Measurements from ENCODE around the gene PHYH. TPM values are rescaled to one million over a fixed set of nuclear protein-coding genes. Genes with fewer than 3 reads are reported as not detected.
"Not testable (repeated sequence)": the region's sequence is repeated elsewhere in the genome, so short reads cannot be mapped to it uniquely, and the experiment has no call there.

Gene PHYH
- total RNA-seq, 1 donor from 2014 or later = 5.3 TPM

DNA sequence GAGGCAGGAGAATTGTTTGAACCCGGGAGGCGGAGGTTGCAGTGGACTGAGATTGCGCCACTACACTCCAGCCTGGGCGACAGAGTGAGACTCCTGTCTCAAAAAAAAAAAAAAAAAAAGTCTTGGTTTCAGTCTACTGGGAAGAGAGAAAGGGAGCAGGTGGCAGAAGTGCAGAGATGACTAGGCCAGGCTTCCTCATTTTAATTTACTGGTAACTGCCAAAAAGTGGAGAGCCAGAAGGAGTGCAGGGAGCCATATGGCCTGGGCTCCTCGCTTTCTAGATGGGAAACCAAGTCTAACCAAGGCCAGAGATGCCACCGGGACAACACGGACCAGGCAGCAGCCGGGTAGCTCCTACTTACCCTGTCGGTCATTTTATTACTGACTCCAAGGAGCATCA lies 36.0 kb upstream of the PHYH start:
- DNase-seq (ENCODE audit: low read depth) = no peak
- H3K27me3 ChIP-seq (ENCODE audit: control insufficient read depth, insufficient read depth, low read length) = no peaks in the 10 kb centered on the region
- H3K36me3 ChIP-seq (ENCODE audit: control insufficient read depth, insufficient read depth, low read length) = peaks cover 5% of the 10 kb centered on the region
- FAIRE-seq = no peak
- TF ChIP-seq, protein P1, sequence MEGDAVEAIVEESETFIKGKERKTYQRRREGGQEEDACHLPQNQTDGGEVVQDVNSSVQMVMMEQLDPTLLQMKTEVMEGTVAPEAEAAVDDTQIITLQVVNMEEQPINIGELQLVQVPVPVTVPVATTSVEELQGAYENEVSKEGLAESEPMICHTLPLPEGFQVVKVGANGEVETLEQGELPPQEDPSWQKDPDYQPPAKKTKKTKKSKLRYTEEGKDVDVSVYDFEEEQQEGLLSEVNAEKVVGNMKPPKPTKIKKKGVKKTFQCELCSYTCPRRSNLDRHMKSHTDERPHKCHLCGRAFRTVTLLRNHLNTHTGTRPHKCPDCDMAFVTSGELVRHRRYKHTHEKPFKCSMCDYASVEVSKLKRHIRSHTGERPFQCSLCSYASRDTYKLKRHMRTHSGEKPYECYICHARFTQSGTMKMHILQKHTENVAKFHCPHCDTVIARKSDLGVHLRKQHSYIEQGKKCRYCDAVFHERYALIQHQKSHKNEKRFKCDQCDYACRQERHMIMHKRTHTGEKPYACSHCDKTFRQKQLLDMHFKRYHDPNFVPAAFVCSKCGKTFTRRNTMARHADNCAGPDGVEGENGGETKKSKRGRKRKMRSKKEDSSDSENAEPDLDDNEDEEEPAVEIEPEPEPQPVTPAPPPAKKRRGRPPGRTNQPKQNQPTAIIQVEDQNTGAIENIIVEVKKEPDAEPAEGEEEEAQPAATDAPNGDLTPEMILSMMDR (IDR thresholded peaks at IDR 0.05; ENCODE audit: insufficient read depth, low read length, severe bottlenecking) = no peak
- H3K4me3 ChIP-seq (ENCODE audit: low read depth, low read length) = no peak overlapping the region

DNA sequence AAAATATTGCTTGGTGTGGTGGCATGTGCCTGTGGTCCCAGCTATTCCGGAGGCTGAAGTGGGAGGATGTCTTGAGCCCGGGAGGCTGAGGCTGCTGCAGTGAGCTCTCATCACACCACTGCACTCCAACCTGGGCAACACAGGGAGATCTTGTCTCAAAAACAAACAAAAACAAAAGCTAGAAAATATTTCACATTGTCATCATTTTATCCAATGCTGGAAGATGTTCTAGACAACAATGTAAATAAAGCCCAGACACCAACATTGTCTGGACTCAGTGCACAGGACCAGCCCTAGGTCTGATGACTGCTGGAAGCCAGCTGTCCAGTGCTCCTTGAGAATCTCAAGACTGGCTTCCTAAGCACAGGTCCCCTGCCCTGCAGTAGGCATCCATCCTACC lies 34.7 kb upstream of the PHYH start:
- Histone ChIP-seq H3K27me3 (ENCODE audit: control insufficient read depth, insufficient read depth, low read length) (no peaks in the 10 kb centered on the region), H3K4me3 (ENCODE audit: low read depth, low read length) (no peak overlapping the region), H3K36me3 (ENCODE audit: control insufficient read depth, insufficient read depth, low read length) (peaks cover 8% of the 10 kb centered on the region)
- FAIRE-seq = no peak
- TF ChIP-seq, protein P1 (IDR thresholded peaks at IDR 0.05; ENCODE audit: insufficient read depth, low read length, severe bottlenecking) = no peak
- no peak for DNase-seq (ENCODE audit: low read depth)

DNA sequence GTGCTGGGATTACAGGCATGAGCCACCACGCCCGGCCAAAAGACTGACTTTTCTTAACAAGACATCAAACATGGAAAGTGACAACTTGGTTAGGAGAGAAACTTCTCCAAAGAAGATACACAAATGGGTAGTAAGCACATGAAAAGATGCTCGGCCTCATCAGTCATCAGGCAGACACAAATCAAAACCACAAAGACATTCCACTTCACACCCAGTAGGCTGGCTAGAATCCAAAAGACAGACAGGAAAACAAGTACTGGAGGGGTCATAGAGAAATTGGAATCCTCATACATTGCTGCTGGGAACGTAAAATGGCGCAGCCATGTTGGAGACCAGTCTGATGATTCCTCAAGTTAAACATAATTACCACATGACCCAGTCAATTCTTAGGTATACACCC lies 31.8 kb upstream of the PHYH start:
- FAIRE-seq = no peak
- Histone ChIP-seq H3K27me3 (ENCODE audit: control insufficient read depth, insufficient read depth, low read length) (no peaks in the 10 kb centered on the region), H3K4me3 (ENCODE audit: low read depth, low read length) (no peak overlapping the region), H3K36me3 (ENCODE audit: control insufficient read depth, insufficient read depth, low read length) (peaks cover 10% of the 10 kb centered on the region)
- no peak for DNase-seq (ENCODE audit: low read depth)
- TF ChIP-seq, protein P1 (IDR thresholded peaks at IDR 0.05; ENCODE audit: insufficient read depth, low read length, severe bottlenecking) = no peak

DNA sequence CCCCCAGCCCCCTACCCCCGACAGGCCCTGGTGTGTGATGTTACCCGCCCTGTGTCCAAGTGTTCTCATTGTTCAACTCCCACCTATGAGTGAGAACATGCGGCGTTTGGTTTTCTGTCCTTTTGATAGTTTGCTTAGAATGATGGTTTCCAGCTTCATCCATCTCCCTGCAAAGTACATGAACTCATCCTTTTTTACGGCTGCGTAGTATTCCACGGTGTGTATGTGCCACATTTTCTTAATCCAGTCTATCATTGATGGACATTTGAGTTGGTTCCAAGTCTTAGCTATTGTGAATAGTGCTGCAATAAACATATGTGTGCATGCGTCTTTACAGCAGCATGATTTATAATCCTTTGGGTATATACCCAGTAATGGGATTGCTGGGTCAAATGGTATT lies 31.1 kb upstream of the PHYH start:
- DNase-seq (ENCODE audit: low read depth); H3K4me3 ChIP-seq (ENCODE audit: low read depth, low read length); H3K27me3 ChIP-seq (ENCODE audit: control insufficient read depth, insufficient read depth, low read length); FAIRE-seq: not testable (repeated sequence)
- peaks cover 11% of the 10 kb centered on the region for H3K36me3 ChIP-seq (ENCODE audit: control insufficient read depth, insufficient read depth, low read length)

DNA sequence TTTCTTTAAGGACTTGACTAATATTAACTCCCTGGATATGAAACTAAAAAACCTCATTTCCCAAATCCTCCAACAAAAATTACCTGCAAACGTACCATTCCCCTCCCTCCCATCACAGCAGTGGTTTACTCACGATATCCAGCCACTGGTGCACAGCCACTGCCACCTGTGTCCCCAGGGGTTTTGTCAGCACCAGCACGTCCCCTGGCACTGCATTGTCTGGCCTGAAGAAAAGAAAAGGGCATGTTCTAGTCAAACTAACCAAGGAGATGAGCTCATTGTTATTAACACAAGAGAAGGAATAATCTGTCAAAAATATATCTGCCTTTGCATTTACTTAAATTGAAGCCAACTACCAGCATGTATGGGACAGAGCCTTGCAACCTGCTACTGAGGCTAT lies 29.7 kb upstream of the PHYH start:
- DNase-seq (ENCODE audit: low read depth) = no peak
- H3K4me3 ChIP-seq (ENCODE audit: low read depth, low read length) = no peak overlapping the region
- H3K36me3 ChIP-seq (ENCODE audit: control insufficient read depth, insufficient read depth, low read length) = peaks cover 13% of the 10 kb centered on the region
- TF ChIP-seq, protein P1 (IDR thresholded peaks at IDR 0.05; ENCODE audit: insufficient read depth, low read length, severe bottlenecking) = no peak
- no peak for FAIRE-seq
- no peaks in the 10 kb centered on the region for H3K27me3 ChIP-seq (ENCODE audit: control insufficient read depth, insufficient read depth, low read length)

DNA sequence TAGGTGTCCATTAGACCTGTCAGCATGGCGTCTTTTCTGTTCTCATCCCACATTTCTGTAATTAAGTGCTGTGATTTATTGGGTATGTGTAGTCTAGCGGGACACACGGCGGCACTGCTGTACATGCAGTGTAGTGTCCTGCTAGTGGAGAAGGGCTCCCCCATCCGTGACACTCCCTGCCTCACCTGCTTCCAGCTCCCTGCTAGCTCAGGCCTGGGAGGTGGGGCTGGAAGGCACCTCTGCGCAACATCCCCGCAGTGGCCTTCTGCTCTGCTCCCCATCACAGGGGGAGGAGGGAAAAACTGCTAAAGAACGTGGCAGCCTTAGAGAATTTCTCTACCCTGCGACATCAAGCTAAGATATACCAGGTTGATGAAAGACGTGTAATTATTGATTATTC lies 28.7 kb upstream of the PHYH start:
- TF ChIP-seq, protein P1 (IDR thresholded peaks at IDR 0.05; ENCODE audit: insufficient read depth, low read length, severe bottlenecking) = no peak
- no peak for FAIRE-seq
- H3K27me3 ChIP-seq (ENCODE audit: control insufficient read depth, insufficient read depth, low read length) = no peaks in the 10 kb centered on the region
- no peak overlapping the region for H3K4me3 ChIP-seq (ENCODE audit: low read depth, low read length)
- peaks cover 13% of the 10 kb centered on the region for H3K36me3 ChIP-seq (ENCODE audit: control insufficient read depth, insufficient read depth, low read length)
- DNase-seq (ENCODE audit: low read depth) = no peak

All from bronchial epithelial cell (primary cell).